GM18909 (cell line): ENCODE results near the gene TELO2.

Experiments used
- ATAC-seq: cut with Tn5 transposase; IDR thresholded peaks from one replicate; pipeline ENCODE4 v1.9.1; 2021; ENCODE audit warnings: mild to moderate bottlenecking; ENCODE audit not compliant: unreplicated experiment, poor library complexity

The TELO2 gene

GRCh38 chr16:1492923-1493745 lies at the start of gene TELO2:
Gene TELO2, plus strand, starts transcription at chr16:1493360. Its CDS starts 922 bp downstream, at chr16:1494282.
- peak; percentile 56 for ATAC-seq

GRCh38 chr16:1443403-1443973 lies 49.7 kb upstream of the TELO2 start:
- ATAC-seq: no peak

- no peak for ATAC-seq
These were observed 49.0 kb upstream of the TELO2 start, which contains the start of gene CCDC154 for GRCh38 chr16:1443980-1444729. Gene CCDC154, minus strand, starts transcription at chr16:1444556. Its CDS starts 234 bp downstream, at chr16:1444322.

GRCh38 chr16:1444730-1445517 lies 48.2 kb upstream of the TELO2 start:
- no peak for ATAC-seq

GRCh38 chr16:1445518-1446203 lies 47.5 kb upstream of the TELO2 start:
- no peak for ATAC-seq

- ATAC-seq: no peak
These were observed 46.7 kb upstream of the TELO2 start for GRCh38 chr16:1446296-1447080.

- ATAC-seq: no peak
These were observed 45.2 kb upstream of the TELO2 start for GRCh38 chr16:1447965-1448364.

- ATAC-seq: no peak
These were observed 44.5 kb upstream of the TELO2 start for GRCh38 chr16:1448536-1449116.

GRCh38 chr16:1449201-1449788 lies 43.9 kb upstream of the TELO2 start:
- no peak for ATAC-seq

- ATAC-seq: no peak
These were observed 42.9 kb upstream of the TELO2 start for GRCh38 chr16:1450218-1450617.

GRCh38 chr16:1450841-1451240 lies 42.3 kb upstream of the TELO2 start:
- ATAC-seq: no peak

- no peak for ATAC-seq
These were observed 41.3 kb upstream of the TELO2 start for GRCh38 chr16:1451702-1452392.

GRCh38 chr16:1452530-1452929 lies 40.6 kb upstream of the TELO2 start:
- no peak for ATAC-seq

GRCh38 chr16:1453316-1453715 lies 39.8 kb upstream of the TELO2 start:
- no peak for ATAC-seq

- no peak for ATAC-seq
These were observed 38.6 kb upstream of the TELO2 start for GRCh38 chr16:1454561-1454960.

GRCh38 chr16:1455190-1456171 lies 37.7 kb upstream of the TELO2 start:
- ATAC-seq: no peak

- ATAC-seq: no peak
These were observed 36.2 kb upstream of the TELO2 start for GRCh38 chr16:1456951-1457350.
